HG02610 (cell line): Measurements from ENCODE around the gene MMP12.
A peak's percentile ranks its signal among the peaks of the same experiment; 100 is the strongest.
"Not testable (repeated sequence)": the region's sequence is repeated elsewhere in the genome, so short reads cannot be mapped to it uniquely, and the experiment has no call there.

ENCODE experiments used
- ATAC-seq: cut with Tn5 transposase; IDR thresholded peaks from one replicate; pipeline ENCODE4 v1.9.1; 2021; ENCODE audit warnings: mild to moderate bottlenecking, moderate library complexity; ENCODE audit not compliant: unreplicated experiment

The MMP12 gene

DNA sequence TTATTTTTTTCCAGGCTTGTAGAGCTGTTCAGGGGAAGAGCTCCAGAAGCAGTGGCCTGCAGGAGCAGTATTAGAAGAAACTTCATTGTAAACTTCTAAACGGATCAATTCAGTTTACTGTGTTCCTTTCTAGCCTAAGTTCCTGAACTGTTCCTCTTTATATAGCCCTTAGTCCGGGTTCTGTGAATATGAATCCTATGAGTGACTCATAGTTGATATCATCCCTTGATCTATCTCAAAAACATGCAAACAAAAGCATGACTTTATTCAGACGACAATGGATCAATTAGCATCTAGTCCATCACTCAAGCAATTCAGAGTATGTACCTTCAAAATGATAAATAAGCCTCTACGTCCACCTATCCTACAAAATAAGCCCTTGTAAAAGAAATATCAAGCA lies at the start of gene MMP12:
MMP12 (minus strand) TSS at position 131 of the 400 bp plus-strand sequence; CDS start at position 86, 45 bp downstream.
- no peak for ATAC-seq

DNA sequence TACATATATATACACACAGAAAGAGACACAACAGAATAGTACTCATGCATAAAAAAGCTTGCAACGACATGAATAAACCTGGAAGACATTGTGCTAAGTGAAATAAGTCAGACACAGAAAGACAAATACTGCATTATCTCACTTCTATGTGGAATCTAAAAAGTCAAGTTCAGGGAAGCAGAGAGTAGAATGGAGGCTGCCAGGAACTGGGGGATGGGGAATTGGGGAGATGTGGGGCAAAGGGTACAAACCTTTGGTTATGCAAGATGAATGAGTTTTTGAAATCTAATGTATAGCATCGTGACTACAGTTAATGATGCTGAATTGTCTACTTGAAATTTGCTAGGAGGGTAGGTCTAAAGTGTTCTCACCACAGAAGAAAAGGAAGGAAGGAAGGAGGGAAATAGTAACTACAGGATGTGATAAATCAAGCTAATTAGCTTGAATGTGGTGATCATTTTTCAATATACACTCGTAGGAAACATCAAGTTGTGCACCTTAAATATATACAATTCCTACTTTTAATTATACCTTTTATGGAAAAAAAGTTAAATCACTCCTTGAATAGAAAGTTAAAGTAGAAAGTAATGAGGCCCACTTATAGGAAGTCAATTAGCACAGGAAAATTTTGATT lies 46.9 kb upstream of the MMP12 start:
- ATAC-seq = no peak

DNA sequence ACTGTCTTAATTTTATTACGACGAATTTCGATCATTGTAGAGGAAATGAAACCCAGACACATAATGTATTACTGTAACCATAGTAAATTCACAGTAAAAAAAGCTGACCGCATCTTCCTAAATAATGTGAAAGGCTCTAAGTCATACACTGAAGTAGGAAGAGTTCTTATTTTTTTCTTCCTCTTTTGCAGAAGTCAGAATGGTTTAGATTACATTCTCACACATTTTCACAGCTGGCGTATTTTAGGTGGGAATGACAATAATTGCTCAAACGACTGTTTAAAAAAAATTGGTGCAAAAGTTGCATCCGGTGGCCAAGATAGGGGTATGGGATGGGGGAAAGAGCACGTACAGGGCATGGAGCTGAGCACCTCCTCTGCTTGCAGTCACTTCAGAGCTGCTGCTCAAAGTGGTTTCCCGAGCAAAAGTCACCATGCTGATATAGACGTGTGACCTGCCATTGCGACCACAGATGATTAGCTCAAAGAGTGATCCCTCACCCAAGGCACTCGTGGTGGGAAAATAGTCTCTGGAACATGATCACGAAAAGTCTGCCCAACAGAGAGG lies 45.4 kb upstream of the MMP12 start:
- ATAC-seq = peak; percentile 85

DNA sequence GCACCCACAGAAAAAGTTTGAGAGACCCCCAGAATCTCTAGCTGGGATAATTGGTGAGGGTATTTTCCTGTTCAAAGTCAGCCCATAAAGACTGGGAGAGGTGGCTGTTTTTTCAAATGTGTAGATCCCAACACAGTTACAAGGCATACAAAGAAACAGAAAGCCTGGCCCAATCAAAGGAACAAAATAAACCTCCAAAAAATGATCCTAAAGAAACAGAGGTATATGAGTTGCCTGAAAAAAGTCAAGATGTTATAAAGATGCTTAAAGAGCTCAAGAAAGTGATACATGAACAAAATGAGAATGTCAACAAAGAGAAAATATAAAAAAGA lies 40.2 kb upstream of the MMP12 start:
- ATAC-seq = no peak

DNA sequence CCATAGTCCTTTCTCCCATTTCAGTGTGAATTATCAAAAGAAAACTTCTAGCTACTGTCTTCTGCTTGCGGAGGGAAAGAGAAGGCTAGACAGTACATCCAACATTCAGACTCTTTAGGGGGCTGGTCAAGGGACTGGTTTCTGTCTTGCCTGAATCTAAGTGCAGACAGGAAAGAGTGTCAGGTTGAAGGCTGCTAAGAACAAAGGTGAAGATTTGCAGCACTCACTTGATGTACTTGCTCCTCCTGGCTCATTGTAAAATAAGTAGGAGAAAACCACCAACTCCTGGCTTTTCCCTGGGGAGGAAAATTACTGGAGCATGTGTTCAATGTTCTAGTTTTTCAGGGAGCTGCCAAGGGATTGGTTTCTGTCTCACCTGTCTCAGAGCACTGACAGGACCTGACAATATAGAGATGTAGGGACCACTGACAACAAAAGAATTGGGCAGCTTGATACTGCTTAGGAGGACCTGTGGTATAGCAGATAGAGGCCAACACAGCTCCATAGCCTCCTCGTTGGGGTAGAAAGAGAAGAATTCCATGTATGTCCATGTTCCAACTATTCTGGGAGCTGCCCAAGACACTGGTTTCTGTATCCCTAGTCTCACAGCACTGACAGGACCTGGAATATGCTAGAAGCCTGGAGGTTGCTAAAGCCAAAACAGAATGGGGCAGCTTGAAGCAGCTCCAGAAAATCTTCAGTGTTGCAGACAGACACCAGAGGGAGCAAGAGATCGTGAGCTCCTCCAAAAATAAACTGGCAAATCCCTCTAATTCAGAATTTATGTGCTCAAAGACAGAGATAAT lies 39.7 kb upstream of the MMP12 start:
- ATAC-seq = no peak

DNA sequence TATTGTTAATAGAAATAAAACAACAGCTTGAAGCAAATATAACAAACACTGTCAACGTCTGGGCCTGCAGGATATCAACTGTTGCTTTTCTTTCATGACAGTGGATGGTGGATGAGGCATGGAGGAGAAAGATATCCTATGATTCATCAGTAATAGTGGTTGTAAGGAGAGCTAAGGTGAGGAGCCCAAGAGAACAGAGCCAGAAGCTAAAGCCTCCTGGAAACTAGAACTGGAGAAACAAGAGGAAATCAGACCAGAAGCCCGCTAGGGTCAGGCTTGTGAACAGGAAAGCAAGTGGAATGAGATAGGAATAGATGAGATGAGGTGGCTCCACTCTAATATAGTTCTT lies 37.7 kb upstream of the MMP12 start:
- ATAC-seq = no peak

DNA sequence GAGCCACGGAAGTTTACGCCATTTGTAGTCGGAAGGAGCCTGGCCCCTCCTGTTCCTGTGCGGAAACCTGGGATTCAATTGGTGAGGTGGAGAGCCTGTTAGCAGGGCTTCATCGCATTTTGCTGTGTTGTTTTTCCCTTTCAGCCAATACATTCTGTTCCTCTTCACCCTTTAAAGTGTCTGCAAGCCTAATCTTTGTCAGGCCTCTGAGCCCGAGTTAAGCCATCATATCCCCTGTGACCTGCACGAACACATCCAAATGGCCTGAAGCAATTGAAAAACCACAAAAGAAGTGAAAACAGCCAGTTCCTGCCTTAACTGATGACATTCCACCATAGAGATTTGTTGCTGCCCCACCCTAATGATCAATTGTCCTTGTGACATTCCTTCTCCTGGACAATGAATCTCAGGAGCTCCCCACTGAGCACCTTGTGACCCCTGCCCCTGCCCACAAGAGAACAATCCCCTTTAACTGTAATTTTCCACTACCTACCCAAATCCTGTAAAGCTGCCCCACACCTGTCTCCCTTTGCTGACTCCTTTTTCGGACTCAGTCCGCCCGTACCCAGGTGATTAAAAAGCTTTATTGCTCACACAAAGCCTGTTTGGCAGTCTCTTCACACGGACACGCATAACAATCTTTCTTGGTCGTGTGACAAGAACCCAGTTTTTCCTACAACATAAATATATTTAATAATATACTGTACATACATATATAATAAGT lies 37.1 kb upstream of the MMP12 start:
- ATAC-seq = no peak

DNA sequence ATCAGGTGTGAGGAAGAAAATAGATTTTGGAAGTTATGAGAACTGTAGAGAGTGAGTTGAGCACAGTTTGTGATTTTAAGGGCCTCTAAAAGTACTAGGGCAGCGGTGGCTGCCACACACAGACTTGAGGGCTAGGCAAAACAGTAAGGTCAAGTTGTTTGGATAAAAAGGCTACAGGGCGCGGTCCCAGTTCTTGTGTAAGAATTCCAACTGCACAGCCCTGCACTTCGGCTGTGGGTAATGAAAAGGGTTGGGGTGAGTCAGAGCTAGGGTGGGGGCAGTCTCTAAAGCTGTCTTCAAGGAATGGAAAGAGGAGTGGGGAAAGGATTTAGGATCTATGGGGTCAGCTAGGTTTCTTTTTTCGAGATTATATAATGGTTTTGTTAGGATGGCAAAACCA lies 31.1 kb upstream of the MMP12 start:
- not testable (repeated sequence) for ATAC-seq

DNA sequence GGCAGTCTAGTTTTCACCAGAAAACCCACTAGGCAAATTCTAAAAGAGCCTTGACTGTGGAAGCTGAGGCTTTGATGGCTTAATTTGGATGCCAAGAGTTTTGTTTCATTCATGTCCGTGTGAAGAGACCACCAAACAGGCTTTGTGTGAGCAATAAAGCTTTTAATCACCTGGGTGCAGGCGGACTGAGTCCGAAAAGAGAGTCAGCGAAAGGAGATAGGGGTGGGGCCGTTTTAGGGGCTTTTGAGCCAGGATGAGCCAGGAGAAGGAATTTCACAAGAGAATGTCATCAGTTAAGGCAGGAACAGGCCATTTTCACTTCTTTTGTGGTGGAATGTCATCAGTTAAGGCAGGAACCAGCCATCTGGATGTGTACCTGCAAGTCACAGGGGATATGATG lies 29.1 kb upstream of the MMP12 start:
- ATAC-seq = not testable (repeated sequence)

DNA sequence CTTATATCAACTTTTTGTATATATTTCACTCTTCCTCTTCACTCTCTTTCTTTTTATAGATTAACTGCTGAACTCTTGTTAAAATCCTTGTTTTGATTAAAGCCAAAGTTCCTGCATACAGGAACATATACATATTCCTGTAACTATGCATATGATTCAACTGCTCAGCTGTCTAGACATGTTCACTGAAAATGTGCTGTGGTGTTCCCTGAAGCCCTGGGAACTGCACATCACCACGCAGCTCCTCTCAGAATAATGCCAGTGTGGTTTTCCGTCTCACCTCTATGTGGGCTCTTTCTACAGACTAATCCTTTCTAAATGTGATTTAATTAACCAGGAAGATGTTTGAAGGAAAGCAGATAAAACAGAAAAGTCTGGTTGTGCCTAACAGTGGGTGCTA lies 25.6 kb upstream of the MMP12 start:
- no peak for ATAC-seq

DNA sequence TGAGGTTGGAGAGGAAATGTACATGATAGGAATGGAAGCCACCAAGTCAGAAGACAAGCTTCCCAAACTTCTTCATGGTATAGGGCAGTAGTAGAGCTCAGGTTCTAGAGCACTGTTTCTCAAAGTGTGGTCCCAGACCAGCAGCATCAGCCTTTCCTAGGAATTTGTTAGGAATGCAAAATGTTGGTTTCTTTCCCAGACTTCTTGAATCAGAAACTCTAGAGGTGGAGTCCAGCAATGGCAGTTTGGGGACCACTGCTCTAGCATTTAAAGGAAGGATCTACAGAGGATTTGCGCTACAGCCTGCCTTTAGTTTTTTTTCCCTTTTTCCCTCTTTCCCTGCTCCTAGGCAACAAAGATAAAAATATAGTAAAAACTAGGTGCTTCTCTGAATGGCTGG lies 17.0 kb upstream of the MMP12 start:
- ATAC-seq = no peak

DNA sequence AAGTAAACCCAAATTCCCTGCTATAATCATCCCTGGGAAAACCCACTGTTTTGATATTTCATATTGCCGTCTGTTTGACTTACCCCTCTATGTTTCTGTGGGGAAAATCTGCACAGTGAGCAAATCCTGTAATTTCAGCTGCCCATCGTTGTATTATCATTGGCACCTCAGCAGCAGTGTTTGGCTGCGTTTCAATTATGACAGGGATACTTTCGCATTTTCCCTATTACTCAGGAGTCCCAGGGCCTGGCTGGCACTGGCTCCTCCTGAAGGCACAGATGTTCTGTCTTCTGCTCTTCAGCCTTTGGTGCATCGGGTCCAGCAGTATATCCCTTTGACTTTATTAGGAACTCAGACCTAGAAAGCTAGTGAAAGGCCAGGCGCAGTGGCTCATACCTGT lies 12.2 kb upstream of the MMP12 start:
- no peak for ATAC-seq

DNA sequence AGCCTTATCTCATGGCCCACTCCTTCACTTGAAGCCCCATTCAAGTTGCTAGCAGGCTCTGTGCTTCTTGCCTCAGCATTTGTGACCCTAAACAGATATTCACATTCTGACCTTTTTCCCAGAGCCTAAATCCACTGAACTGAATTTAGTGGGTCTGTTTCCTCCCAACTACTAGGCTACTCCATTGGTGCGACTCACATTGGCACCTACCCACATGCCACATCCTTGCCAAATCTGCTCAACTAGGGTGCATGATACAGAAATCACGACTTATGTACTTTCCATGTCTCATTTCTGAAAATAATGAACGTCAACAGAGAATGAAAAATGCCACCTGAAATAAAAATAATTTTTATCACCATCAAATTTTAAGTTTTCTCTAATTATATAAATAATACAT lies 8.4 kb upstream of the MMP12 start:
- no peak for ATAC-seq

DNA sequence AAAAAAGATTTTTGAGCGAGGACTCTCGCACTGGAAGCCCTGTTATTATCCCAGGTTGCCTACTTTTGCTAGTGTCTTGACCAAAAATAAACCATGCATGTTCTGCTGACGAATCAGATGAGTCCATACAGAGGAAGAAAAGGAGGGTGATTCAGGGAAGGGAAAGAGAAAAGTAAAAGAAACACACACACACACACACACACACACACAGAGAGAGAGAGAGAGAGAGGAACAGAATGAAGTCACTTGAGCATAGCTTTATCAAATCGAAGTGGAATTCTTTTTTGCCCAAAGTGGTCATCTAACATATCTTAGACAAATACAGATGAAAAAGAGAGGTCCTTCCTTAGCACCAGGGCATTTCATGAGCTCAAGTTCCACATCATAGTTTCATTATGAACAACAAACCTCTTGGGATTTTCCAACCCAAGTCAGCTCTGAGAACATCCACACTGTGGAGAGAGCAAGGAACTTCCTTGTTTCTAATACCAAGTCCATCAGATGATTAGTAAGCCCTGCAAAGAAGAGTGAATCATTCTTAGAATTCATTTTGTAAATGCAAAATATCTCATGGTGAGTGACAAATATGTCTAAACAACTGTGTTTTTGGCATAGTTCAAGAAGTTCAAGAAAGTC lies 7.7 kb upstream of the MMP12 start:
- ATAC-seq = peak; percentile 96

DNA sequence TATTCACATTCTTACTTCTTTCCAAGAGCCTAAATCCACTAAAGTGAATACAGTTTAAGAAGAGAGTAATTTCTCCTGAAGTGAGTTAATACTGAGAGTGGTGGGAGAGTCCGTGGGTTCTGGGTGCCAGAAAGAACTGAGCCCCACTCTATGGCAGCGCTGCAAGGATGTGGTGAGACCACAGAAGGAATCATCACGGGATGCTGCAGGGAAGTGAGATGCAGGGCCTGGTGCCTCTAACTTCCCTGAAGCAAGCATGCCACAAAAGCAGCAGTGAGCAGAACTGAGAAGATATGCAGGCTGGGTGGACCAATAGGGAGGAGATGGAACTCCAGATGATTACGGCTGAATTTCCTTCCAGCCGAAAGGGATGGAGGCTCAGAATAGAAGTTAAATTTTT lies 5.0 kb upstream of the MMP12 start:
- ATAC-seq = no peak

DNA sequence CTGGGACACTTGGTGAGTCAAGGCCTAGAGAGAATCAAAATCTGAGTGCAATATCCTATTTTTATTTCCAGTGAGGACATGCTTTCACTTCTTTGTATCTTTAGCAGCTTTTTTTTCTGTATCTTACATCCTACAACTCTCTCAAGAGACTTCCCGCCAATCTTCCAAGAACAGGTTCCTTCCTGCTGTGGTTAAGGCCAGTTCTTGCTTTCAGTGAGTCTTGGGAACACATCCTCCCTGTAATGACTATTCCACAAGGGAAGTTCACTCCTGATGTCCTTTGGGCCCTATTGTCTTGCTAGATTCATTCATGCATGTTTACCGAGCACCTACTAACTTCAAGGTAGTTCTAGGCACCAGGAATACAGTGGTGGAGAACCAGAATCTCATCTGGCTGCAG lies 3.8 kb upstream of the MMP12 start:
- ATAC-seq = no peak

DNA sequence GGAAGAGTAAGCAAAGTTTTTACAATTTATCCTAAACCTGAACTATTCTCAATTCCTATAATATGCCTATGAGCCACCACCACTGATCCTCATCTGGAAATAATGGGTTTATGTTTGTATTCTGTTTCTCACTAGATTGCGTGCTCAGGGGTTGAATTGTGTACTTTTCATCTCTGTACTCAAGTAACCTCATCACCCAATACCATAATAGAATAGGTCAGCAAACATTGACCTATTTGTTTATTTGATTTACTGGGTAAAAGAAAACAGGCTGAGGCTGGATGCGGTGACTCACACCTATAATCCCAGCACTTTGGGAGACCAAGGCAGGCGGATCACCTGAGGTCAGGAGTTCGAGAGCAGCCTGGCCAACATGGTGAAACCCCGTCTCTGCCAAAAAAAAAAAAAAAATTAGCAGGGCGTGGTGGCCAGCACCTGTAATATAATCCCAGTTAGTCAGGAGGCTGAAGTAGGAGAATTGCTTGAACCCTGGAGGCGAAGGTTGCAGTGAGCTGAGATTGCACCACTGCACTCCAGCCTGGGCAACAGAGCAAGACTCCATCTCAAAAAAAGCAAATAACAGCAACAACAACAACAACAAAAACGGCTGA lies 5.3 kb downstream of the MMP12 start:
- not testable (repeated sequence) for ATAC-seq

DNA sequence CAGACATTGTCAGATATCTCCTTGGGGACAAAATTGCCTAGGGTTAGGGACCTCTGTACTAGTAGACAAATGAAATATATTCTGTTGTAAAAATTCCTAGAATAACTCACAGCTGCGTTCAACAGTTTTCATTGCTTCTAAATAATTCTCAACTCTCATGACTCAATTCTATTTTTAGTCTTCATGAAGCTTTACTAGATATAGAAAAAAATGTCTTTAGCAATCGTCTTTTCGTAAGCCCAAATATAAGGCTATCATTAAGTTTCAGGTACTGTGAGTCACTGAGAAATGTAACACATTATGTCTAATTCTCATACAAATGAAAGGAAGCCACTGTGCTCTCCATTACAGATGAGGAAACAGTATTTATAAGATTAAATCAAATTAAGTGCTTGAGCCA lies 6.4 kb downstream of the MMP12 start:
- ATAC-seq = no peak

DNA sequence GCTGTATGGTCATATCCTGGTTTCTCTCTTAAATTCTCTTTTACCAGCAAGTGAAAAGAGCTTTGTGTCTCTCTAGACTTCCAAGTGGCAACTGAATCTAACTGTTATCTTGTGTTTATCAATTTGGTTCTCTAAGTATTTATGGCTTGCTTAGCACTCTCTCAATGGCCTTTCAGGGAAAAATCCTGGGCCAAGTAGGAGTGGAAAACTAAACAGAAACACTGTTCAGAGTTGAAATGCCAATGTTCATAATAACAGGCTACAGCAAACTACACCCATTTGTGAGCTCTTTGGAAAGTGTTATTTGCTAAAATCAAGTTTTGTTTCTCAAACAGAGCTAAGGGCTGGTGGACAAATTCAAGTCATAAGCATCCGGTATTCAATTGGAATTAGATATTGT lies 10.1 kb downstream of the MMP12 start:
- ATAC-seq = no peak

DNA sequence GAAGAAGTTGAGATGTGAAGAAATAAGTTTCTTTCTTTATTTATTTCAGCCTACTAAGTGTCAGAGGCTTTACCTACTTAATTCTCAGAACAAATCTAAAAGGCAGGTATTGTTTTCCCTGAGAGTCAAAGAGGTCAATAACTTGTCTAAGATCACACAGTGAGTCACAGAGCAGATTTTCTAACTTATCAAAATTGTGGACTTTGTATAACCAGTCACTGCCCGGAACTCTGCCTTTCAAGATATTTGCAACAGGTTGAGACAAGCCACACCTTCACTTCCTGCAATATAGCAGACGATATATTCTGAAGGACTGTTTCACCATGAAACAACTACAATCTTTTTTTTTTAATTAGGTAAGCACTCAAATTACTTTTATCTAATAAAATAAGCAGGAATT lies 20.8 kb downstream of the MMP12 start:
- ATAC-seq = no peak

DNA sequence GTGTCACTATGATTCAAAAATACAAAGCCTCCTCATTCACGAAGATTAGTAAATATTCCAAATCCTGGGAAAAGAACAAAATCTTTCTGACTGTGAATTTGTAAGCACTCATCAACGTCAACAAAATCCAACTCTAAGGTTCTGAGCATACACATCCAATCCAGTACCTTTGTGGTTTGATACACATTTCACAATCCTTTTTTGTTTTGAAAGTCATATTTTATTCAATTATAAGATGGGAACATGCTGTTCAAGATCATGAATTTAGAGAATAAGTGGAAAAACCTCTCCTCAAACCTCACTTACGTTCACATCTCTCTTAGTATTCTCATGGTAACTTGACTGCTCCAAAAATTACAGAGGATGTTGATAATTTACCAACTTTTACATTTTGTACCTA lies 21.7 kb downstream of the MMP12 start:
- ATAC-seq = no peak
